ENCODE data around the gene KDM7A.
"Not testable (repeated sequence)": the region's sequence is repeated elsewhere in the genome, so short reads cannot be mapped to it uniquely, and the experiment has no call there.

KDM7A gene, protein sequence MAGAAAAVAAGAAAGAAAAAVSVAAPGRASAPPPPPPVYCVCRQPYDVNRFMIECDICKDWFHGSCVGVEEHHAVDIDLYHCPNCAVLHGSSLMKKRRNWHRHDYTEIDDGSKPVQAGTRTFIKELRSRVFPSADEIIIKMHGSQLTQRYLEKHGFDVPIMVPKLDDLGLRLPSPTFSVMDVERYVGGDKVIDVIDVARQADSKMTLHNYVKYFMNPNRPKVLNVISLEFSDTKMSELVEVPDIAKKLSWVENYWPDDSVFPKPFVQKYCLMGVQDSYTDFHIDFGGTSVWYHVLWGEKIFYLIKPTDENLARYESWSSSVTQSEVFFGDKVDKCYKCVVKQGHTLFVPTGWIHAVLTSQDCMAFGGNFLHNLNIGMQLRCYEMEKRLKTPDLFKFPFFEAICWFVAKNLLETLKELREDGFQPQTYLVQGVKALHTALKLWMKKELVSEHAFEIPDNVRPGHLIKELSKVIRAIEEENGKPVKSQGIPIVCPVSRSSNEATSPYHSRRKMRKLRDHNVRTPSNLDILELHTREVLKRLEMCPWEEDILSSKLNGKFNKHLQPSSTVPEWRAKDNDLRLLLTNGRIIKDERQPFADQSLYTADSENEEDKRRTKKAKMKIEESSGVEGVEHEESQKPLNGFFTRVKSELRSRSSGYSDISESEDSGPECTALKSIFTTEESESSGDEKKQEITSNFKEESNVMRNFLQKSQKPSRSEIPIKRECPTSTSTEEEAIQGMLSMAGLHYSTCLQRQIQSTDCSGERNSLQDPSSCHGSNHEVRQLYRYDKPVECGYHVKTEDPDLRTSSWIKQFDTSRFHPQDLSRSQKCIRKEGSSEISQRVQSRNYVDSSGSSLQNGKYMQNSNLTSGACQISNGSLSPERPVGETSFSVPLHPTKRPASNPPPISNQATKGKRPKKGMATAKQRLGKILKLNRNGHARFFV

DNA sequence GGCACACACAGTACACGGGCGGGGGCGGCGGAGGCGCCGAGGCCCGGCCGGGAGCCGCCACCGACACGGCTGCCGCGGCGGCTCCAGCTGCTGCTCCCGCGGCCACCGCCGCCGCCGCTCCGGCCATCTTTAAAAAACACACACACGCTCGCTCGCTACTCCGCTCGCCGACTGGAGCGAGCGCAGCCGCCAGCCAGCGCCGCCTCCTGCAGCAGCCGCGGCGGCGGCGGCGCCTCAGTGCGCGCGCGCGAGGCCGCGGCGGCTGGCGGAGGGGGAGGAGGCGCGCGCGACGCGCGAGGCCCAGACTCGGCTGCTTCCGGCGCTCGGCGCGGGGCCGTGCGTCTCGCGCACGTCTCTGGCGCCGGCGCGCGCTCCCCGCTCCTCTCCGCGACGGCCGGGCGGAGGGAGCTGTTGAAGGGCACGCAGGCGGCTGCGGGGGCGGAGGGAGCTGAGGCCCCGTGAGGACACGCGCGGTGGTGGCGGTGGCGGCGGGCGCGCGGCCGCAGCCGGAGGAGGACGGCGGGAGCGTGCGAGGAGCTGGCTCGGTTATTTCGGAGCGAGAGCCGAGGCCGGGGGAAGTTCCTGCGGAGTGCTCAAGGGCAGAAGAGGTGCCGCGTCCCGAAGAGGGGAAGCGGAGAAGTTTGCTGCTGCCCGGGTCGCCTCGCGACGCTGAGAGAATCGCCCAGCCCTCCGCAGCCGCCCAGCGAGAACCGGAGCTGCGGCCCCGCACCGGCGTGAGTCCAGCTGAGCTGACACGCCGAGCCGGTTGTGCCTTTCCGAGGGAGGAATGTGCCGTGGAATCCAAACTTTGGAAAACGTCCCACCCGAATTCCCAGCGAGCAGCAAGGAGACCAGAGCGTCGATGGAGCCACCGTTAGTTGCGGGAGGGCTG, at the start of gene KDM7A:
KDM7A (minus strand) TSS at position 173 of the 892 bp plus-strand sequence; CDS start at position 127, 46 bp downstream.
- DNase-seq: peak; percentile 91 to 95

DNA sequence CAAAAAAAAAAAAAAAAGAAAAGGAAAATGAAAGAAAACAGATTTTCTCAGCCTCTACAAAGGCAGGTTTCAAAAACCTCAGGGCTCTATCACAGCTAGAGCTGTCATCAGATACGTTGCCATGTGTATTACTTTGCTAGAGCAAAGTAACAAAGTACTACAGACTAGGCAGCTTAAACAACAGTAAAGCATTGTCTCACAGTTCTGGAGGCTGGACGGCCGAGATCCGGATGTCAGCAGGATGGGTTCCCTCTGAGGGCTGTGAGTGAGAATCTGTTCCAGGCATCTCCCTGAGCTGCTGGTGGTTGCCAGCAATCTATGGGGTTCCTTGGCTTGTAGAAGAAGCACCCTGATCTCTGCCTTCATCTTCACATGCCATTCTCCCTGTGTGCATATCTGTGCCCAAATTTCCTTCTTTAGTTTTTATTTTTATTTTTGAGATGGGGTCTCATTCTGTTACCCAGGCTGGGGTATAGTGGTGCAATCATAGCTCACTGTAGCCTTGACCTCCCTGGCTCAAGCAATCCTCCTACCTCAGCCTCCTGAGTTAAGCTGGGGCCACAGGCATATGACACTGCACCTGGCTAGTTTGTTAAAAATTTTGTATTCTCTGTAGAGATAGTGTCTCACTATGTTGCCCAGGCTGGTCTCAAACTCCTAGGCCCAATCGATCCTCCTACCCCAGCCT, 48.9 kb upstream of the KDM7A start:
- peak in 1 of 2 donors; percentile 23 for DNase-seq

DNA sequence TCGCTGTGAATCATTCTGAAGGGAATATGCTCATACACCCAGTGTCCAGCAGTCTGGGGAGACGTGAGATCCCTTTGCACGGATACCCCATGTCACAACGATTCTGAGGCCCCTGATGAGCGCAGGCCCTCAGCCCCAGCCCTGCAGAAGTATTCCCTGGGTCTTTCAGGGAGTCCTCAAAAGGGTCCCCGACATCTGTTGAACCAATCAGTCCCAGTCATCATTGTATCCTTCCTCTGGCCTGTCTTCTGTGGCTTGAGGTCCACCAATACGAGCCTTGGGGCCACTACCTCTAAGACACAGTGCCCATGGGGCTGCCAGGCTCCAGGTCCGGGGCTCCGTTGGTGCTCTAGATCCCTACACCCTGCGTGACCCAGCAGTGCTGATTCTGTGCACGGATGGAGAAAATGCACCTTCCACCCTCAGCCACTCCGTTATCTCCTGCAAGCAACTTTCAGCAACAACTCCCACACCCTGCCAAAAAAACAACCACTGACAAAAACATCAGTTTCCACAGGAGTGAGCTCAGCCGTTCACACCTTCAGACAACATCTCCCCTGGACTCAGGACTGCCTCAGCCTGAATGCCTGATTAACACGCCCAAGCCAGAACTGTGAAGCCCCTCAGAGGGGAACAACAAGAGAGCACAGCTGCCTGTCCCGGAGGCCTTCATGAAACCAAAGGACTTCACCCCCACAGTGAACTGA, 46.9 kb upstream of the KDM7A start:
- no peak for DNase-seq

DNA sequence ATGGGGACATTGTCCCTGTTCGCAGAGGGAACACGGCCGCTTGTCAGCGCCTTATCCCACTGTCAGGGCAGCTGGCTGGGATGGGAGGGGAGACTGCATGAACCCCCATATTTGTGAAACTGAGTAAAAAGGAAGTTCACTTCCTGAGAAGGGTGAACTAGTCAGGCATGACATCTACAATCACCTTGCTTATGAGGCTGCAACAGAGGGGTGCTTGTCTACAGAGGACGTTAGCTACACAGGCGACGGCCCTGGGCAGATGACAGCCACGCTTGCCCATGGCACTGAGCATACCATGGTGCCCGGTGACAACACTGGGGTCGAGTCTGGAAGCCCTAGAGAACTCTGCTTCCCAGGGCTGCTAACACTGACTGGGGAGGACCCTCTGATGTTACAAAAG, 46.0 kb upstream of the KDM7A start:
- peak in 1 of 2 donors; percentile 6 for DNase-seq

DNA sequence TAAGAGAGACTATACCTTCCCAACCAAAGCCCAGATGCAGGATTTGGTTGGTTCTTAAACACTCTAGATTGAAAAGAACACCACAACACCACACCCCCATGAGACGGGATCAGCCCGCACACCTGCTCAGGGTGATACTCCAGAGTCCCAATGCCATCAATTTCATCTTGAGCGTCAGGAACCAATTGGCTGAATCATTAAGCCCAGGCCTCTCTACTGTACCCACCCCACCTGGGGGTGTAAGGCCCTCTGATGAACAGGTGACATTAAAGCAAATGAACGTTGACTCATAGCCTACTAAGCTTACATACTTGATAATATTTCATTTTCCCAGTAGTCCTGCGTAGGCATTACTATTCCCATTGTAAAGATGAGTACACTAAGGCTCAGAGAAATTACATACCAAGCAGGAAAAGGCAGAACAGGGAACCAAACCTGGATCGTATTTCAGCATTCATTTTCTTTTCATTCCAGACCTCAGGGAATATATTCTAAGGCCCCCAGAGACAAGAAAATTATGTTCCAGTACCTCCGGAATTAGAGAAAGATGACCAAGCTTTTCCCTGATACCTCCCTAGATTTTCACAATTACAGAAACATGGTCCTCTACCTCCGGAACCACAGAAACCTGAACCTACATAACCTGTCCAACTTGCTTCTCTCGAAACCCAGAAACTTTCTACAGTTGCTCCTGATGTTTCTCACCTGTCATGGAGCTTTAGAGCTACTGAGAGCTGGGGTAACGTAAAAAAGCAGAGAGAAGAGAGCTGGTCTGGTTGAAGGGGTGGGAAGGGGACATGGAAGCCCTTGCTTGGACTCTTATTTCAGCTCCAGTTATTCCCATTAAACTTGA, 43.1 kb upstream of the KDM7A start:
- DNase-seq: no peak

DNA sequence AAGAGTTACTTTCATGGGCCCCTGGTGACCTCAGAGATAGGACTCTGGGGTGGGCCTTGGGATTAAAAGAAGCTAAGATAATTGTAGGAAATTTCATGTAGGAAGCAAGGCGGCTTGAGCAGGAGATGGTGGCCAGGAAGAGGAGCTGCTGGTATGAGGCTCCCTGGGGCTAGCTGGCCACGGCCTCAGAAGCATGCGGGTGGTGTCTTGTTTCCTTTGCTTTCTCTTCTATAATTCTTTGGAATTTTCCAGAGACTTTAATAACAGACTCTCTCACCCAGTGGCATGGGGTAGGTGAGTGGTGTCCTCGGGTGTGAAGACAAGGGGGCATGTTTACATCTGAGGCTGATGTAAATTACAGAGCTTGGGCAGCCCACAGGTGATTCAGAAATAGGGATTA, 41.9 kb upstream of the KDM7A start:
- no peak for DNase-seq

DNA sequence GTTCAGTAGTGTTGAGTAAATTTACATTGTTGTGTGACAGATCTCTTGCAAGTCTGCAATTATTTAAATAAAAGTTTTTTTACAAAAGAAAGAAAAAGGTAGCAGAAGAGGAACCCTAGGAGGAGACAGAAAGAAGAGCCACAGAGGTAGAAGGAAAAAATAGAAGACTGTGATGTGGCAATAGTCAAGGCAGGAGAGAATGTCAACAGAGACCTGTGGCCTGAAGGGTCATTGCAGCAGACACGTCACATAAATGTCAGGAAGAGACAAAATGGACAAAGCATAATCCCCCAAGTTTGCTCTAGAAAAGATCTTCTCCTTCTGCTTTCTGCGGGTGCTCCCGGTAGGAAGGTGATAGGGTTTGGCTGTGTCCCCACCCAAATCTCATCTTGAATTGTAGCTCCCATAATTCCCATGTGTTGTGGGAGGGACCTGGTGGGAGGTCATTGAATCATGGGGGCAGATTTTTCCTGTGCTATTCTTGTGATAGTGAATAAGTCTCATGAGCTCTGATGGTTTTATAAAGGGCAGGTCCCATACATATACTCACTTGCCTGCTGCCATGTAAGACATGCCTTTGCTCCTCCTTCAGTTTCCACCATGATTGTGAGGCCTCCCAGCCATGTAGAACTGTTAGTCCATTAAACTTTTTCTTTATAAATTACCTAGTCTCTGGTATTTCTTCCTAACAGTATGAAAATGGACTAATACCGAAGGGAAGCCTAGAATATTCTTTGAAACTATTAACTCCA, 41.1 kb upstream of the KDM7A start:
- no peak for DNase-seq

DNA sequence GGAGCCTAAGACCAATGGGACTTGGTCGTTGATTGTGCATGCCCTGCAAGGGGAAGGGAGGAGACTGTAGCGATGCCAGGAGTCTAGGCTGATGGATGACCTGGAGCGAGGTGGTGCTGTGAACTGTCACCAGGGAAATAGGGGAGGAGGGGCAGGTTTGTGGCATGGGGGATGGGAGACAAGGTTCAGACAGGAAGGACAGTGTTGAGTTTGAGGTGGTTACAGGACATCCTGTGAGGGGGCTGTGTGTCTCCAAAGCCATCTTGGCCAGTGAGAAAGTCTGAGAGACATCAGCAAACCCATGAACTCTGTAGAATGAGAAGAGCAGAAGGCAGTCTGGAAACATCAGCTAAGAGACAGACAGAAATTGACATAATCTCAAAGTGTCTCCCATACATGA, 38.5 kb upstream of the KDM7A start:
- DNase-seq: no peak

DNA sequence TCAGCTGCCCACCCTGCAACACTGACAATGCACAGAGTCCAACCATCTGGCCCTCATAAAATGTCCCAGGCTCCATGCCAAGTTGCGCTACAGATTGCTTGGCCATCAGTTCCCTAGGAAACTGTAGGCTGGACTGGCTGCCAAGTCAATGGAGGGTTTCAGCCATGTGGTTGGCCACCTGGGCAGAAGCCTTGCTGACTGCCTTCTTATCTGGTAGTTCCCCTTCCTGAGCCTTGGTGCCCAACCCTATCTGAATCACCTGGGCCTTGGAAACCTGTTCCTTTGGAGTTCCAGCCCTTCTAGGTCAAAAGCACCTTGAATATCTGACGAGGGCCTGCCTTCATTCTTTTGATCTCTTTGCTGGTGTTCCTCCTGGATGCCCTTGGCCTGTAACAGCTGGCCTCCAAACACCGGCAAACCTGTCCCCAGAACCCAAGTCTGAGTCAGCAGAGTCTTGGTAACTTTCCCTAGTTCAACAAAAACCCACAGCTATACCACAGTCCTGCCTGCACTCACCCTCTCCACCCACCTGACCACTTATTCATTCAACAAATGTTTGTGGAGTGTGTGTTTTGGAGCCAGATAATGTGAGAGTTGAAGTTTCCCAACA, 37.4 kb upstream of the KDM7A start:
- no peak for DNase-seq

DNA sequence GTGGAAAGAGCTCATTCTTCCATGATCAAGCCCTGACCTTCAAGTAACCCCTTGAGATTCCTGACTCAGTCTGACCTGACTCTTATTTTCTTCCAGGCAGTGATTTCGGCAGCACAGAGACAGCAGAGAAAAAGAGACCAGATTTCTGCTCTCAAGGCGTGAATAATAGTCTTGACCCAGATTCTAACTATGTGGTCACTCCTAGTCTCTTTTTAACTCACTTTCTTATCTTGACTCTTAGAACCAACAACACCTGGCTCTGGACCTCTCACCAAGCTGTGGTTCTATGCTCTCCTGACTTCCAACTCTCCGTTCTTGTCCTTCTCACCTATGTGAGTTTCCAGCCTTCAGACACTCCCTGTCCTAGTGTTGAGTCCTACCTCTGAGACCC, 36.9 kb upstream of the KDM7A start:
- no peak for DNase-seq

DNA sequence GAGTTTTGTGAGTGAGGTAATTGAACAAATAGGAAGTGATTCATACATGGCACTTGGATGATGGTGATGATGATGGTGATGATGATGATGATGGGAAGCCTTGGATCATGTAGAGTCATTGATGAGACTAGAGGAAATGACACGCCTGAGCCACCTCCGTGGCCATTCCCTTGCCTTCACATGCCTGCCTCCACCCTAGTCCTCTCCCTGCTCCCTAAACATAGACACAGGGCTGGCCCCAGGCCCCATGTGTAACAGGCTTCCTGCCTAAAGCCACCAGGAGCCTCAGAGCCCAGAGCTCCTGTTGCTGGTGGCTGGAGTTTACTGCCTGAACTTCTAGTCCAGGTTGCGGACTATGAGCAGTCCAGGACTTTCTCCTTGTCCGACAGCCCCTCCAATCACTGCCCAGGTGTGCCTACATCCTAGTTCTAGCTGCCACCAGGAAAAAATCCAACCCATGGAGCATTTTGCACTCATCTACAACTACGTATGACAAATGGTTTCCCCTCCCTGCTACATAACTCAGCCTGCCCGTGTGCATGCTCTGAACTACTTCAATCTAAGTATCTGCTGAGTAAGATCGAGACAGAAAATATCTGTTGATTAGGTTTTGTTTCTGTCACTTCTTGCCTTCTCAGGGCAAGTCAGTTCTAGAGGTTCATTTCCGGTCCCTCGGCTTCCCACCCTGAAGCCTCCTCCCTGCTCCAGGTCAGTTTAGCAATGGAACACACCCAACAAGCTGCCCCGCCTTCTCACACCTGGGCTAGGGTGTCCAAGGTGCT, 35.5 kb upstream of the KDM7A start:
- peak in 1 of 2 donors; percentile 35 for DNase-seq

DNA sequence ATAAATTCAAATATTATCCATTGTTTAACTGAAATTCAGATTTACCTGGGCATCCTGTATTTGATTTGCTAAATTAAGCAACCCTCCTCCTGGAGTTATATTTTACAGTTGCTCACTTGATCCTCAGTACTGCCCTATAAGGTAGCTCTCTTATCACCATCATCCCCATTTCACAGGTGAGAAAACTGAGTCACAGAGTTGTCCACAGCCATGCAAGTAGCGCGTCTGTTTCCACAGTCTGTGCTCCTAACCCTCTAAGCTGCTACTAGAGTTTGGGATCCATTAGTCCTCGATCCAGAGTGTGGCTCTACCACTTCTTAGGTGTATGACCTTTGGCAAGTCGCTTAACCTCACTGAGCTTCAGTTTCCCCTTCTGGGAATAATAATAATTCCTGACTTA, 34.9 kb upstream of the KDM7A start:
- DNase-seq: no peak

DNA sequence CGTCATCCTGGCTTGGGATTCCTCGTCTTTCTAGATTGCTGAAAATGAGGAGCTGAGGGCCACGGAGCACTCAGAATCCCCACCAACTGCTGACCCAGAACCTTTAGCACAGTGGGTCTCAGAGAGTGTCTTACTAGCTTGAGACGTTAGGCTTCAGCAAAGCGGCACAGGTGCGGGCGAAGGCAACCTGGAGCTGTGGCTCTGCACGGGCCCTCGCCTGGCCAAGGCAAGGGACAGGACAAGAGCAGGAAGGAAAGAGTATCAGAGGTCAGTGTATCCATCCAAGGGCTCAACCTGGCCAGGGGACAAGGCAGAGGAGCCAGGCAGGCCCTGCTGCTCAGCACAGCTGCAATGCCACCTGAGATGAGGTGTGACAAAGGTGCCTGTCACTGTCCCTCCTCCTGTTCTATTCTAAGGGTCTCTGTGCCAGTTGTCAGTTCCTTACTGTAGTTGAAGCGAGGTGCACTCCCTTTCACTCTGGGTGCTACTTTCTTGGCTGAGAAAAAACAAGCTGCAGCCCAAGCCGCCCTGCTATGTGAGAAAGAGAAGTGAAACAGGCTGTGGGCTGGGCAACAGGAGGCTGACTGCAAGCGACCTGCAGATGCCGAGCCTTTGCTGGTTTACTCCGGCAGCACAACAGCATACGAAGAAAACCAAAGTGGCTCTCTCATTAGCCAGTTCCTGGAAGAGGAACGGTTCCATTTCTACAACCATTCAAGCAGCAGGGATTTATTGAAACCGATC, 33.3 kb upstream of the KDM7A start:
- DNase-seq: peak; percentile 35 to 77

DNA sequence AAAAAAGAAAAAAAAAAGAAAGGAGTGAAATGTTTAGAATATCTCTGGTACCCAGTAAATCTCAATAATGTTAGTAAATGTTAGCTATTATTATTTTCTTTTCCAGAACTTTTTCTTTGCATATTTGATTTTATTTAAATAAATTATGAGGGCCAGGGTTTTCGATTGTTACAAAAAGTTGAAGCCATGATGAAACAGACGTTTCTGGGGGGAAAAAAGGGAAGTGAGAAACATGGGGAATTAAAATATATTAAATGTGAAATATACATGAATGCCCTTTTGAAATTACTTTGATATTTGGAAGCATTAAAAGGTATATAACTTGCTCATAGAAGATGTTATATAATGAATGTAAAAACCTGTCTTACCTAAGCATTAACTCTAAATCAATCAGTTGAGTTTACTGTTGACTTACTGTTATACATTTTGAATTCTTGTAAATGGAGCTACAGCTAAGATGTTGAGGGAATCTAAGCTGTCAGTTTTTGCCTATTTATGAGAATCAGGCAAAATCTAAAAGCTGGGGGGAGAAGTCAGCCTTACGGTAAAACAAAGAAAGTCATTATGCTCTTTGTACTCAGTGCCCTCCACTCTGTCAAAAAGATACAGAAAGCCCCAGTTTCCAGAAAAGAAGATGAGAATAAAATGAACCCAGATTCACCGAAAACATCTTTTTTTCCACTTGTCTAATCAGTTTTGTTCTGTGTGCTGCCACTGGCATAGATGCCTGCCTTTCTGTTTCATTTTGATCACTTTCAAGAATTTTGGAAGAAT, 30.0 kb upstream of the KDM7A start:
- DNase-seq: no peak

DNA sequence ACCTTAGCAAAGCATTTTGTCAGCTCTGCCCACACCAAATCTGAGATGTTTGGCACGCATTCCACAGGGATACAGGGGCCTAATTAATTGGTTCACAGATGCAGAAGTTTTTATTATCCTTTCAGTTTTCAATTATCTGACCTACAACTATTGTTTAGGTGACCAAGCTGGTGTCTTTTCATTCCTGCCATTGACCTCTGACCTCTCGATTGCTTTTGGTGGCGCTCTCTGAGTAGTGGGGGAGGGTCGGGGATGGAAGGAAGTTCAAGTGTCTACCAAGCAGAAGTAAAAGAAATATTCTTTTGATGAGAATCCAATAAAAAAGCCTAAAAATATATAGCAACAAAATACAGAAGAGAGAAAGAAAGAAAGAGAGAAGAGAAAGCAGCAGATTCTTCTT, 28.8 kb upstream of the KDM7A start:
- DNase-seq: no peak

DNA sequence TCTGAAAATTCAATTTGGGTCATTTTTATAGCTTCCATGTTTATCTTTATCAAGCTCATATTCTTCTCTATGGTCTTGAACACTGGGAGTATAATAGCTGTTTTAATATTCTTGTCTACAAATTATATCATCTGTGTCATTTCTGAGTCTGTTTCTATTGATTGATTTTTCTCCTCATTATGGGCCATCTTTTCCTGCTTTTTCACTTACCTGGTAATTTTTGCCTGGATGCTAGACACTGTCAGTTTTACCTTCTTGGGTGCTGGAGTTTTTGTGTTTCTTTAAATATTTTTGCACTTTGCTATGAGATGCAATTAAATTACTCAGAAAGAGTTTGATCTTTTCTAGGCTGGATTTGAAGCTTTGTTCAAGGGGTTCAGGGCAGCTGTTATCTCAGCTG, 26.8 kb upstream of the KDM7A start:
- no peak for DNase-seq

DNA sequence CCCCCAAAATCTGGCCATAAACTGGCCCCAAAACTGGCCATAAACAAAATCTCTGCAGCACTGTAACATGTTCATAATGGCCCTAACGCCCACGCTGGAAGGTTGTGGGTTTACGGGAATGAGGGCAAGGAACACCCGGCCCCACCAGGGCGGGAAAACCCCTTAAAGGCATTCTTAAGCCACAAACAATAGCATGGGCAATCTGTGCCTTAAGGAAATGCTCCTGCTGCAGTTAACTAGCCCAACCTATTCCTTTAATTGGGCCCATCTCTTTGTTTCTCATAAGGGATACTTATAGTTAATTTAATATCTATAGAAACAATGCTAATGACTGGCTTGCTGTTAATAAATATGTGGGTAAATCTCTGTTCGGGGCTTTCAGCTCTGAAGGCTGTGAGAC, 26.2 kb upstream of the KDM7A start:
- not testable (repeated sequence) for DNase-seq
